Spleen (tissue), 11 donors: Measurements from ENCODE around the gene PLEKHH1. TPM values are rescaled to one million over a fixed set of nuclear protein-coding genes. Genes with fewer than 3 reads are reported as not detected.
"Not testable (repeated sequence)": the region's sequence is repeated elsewhere in the genome, so short reads cannot be mapped to it uniquely, and the experiment has no call there.

Experiments
- DNase-seq: peaks from one replicate; pipeline ENCODE4 v3.0.0-alpha.2; 2020
- H3K27ac ChIP-seq, 8 donors: fragments of 200-600 bp; sonication (generic) in 7 of 8; 1 replicate in 4 of 8; 2 replicates in 4 of 8; pipeline versions ENCODE4 v1.5.0 to v1.8.0; 2016 to 2021; ENCODE audit warnings: inconsistent platforms in 4 of 8, mild to moderate bottlenecking in 4 of 8, moderate library complexity in 1 of 8
- H3K27me3 ChIP-seq, 7 donors: fragments of 200-600 bp; sonication (generic) in 6 of 7; replicated peaks in 1 of 7; 1 replicate in 4 of 7; 2 replicates in 3 of 7; pipeline versions ENCODE4 v1.5.0 to v1.8.0; 2016 to 2021; ENCODE audit warnings: inconsistent platforms in 3 of 7, mild to moderate bottlenecking in 1 of 7
- H3K36me3 ChIP-seq, 6 donors: fragments of 200-600 bp; sonication (generic) in 5 of 6; 1 replicate in 4 of 6; 2 replicates in 2 of 6; pipeline versions ENCODE4 v1.5.0 to v1.8.0; 2016 to 2021; ENCODE audit warnings: inconsistent platforms in 2 of 6
- H3K4me1 ChIP-seq, 6 donors: fragments of 200-600 bp; sonication (generic) in 5 of 6; 1 replicate in 3 of 6; 2 replicates in 3 of 6; pipeline versions ENCODE4 v1.5.0 to v1.8.0; 2016 to 2021; ENCODE audit warnings: inconsistent platforms in 3 of 6
- H3K4me3 ChIP-seq, 8 donors: fragments of 200-600 bp; sonication (generic) in 7 of 8; 1 replicate in 4 of 8; 2 replicates in 4 of 8; pipeline versions ENCODE4 v1.5.0 to v1.8.0; 2016 to 2021; ENCODE audit warnings: inconsistent platforms in 4 of 8, mild to moderate bottlenecking in 4 of 8, moderate library complexity in 2 of 8
- H3K9me3 ChIP-seq, 8 donors: fragments of 200-600 bp; sonication (generic) in 7 of 8; 1 replicate in 4 of 8; 2 replicates in 4 of 8; pipeline versions ENCODE4 v1.5.0 to v1.8.0; 2016 to 2021; ENCODE audit warnings: inconsistent platforms in 4 of 8
- POLR2A ChIP-seq, 3 donors: fragments of 450-650 bp; IDR thresholded peaks; one replicate each; pipeline ENCODE4 v1.5.1; 2017; ENCODE audit warnings: antibody characterized with exemption in 3 of 3, mild to moderate bottlenecking in 1 of 3
- POLR2AphosphoS5 ChIP-seq, 3 donors: sonication (generic); formaldehyde crosslinking; IDR thresholded peaks; one replicate each; pipeline ENCODE4 v1.5.1; 2017; ENCODE audit warnings: antibody characterized with exemption in 3 of 3
- WGBS, 5 donors: extraction: QIAGEN DNeasy Blood & Tissue Kit in 3 of 5; methylation state at CpG; one replicate each; pipeline versions ENCODE4 v1.1.5 to v1.1.7; 2013 to 2018; 5-methylcytosine and 5-hydroxymethylcytosine counted together
- intact Hi-C: fragments of 100-400 bp; cut with DNase I; formaldehyde crosslinking; loops from one replicate; pipeline ENCODE4 v1.15.0; 2023; ENCODE audit warnings: low total_unique reads
- polyA plus RNA-seq, 3 donors: library from polyadenylated mRNA; stranded (reverse); fragments of 200-250 nt; gene quantifications; one replicate each; pipeline ENCODE4 v1.2.1, GENCODE V29; 2013
- total RNA-seq, 7 donors: library from RNA; depleted of rRNA in 3 of 7; stranded (reverse); fragments of >200 nt in 3 of 7; fragmentation: NEBNext Ultra II Directional in 4 of 7; extraction: Animal tissue kit (Norgen Biotek cat#: 25700) in 4 of 7; gene quantifications; one replicate each; pipeline versions ENCODE4 v1.1.0 to v1.2.1, GENCODE V29; 2016 to 2021
- TF ChIP-seq, protein P1 (sequence below), 11 experiments: fragments of 200-600 bp in 7 of 11; fragments of 450-650 bp in 4 of 11; sonication (generic) in 4 of 11; IDR thresholded peaks in 8 of 11; conservative IDR thresholded peaks in 3 of 11; 1 replicate in 7 of 11; 2 replicates in 4 of 11; pipeline versions ENCODE4 v1.4.0 to v1.8.0; 2016 to 2021; ENCODE audit warnings: antibody characterized with exemption in 11 of 11, inconsistent platforms in 4 of 11, mild to moderate bottlenecking in 1 of 11
- donor health status: healthy with polysubstance abuse.
- donor health status: DM: no; HTN: no; CAD: no; lungs with moderate emphysema.
- donor health status: DM: no; HTN: no; CAD: no.
- donor health status: Bipolar disorder and iron deficiency.
- donor health status: healthy.
- donor health status: DM: no; HTN: no; CAD: no.
- donor health status: DM: yes; HTN: yes; CAD: no.

Gene PLEKHH1
- total and polyA plus RNA-seq, 10 donors = 0.56 to 7.1 (median 4.1) TPM

DNA sequence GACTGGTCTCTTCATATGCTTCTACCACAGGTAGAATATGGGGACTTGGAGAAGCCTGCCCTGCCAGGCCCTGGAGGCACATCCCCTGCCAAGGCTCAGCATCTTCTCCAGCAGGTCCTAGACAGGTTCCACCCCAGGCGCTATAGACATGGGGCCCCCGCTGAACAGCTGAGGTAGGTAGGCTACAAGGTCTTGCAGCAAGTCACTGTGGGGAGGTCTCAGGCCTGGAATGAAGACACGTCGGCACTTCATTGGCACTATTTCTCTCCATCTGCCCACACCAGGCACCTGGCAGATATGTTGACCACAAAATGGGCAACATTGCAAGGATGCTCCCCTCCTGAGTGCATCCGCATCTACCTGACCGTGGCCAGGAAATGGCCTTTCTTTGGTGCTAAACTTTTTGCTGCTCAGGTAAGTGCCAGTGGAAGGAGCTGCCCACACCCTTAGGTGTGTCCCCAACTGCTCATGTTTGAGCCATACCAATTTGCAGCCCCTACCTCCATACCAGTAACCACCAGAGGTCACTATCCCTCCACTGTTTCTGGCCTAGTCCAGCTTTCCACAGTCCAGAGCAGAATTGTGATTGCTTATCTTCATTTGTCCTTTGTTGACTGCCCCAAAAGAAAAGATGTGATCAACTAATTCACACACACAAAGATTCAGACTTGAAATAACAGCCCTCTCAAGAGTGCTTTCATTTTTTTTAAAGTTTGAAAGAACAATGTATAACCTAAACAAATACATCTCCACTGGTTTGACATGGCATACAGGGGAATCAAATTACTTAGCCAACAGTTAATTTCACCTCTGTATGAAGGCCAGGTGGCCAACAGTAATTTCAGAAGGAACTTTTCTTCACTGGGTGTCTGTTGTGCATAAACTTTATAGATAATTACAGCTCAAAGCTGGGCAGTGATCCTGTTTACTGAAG lies 50.9 kb downstream of the PLEKHH1 start:
- WGBS, 5 donors = 89 to 97% (median 93%) methylated on average over 4 to 6 of the region's 6 CpGs
- DNase-seq = peak; percentile 55
- H3K27me3 ChIP-seq = no peaks in the 10 kb centered on the region
- H3K4me1 ChIP-seq = no peaks in the 10 kb centered on the region
- peaks cover 0 to 43% (median 12%) of the 10 kb centered on the region in 6 donors for H3K36me3 ChIP-seq
- no peak overlapping the region for H3K4me3 ChIP-seq
- no peaks in the 10 kb centered on the region for H3K9me3 ChIP-seq
- intact Hi-C loops = loop anchor here (10.0 kb wide), 1 partner anchor 81 kb away; no protein-coding TSS in a partner anchor
- no peak overlapping the region for H3K27ac ChIP-seq
- TF ChIP-seq POLR2A (IDR thresholded peaks at IDR 0.05) (no peak), POLR2AphosphoS5 (IDR thresholded peaks at IDR 0.05) (no peak)
- TF ChIP-seq, protein P1, sequence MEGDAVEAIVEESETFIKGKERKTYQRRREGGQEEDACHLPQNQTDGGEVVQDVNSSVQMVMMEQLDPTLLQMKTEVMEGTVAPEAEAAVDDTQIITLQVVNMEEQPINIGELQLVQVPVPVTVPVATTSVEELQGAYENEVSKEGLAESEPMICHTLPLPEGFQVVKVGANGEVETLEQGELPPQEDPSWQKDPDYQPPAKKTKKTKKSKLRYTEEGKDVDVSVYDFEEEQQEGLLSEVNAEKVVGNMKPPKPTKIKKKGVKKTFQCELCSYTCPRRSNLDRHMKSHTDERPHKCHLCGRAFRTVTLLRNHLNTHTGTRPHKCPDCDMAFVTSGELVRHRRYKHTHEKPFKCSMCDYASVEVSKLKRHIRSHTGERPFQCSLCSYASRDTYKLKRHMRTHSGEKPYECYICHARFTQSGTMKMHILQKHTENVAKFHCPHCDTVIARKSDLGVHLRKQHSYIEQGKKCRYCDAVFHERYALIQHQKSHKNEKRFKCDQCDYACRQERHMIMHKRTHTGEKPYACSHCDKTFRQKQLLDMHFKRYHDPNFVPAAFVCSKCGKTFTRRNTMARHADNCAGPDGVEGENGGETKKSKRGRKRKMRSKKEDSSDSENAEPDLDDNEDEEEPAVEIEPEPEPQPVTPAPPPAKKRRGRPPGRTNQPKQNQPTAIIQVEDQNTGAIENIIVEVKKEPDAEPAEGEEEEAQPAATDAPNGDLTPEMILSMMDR (IDR thresholded peaks at IDR 0.05 in 8 of 11, conservative IDR thresholded peaks at IDR 0.05 in 3 of 11) = peak; percentile 56 to 80 (median 70)

GRCh38 chr14:67584978-67585377 lies 51.9 kb downstream of the PLEKHH1 start:
- no peaks in the 10 kb centered on the region for H3K9me3 ChIP-seq
- no peak overlapping the region for H3K27ac ChIP-seq
- no peak for DNase-seq
- H3K36me3 ChIP-seq = peaks cover 0 to 53% (median 19%) of the 10 kb centered on the region in 6 donors
- no peaks in the 10 kb centered on the region for H3K4me1 ChIP-seq
- intact Hi-C loops = loop anchor here (10.0 kb wide), 1 partner anchor 80 kb away; no protein-coding TSS in a partner anchor
- H3K27me3 ChIP-seq = no peaks in the 10 kb centered on the region
- no peak overlapping the region for H3K4me3 ChIP-seq
- TF ChIP-seq POLR2A (IDR thresholded peaks at IDR 0.05) (no peak), POLR2AphosphoS5 (IDR thresholded peaks at IDR 0.05) (no peak)
- TF ChIP-seq, protein P1 (IDR thresholded peaks at IDR 0.05 in 8 of 11, conservative IDR thresholded peaks at IDR 0.05 in 3 of 11) = no peak
- WGBS, 5 donors = 87 to 97% (median 95%) methylated on average over 3 of the region's 3 CpGs

DNA sequence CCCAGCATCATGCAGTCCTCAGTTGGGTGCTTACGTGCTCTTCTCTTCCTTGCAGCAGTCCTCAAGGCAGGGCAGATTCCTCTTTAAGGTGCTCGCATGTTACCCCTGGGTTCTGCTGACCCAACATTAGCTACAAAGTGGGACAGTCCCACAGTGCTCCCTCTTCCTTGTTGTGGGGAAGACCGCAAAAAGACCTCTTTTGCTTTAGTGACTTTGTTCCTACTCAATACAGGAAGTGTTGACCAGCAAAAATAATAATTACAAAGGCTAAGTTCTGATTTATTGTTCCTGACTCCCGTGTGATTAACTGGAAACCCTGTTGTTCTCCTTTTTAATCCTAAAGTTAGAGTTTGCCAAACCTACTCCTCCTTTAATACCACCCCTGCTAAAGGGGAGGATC lies 53.3 kb downstream of the PLEKHH1 start:
- WGBS, 5 donors = 54 to 70% (median 65%) methylated on average over 4 of the region's 4 CpGs
- H3K27ac ChIP-seq = peak overlapping the region in 1 of 8 donors; percentile 21
- no peaks in the 10 kb centered on the region for H3K27me3 ChIP-seq
- intact Hi-C loops = loop anchor here (10.0 kb wide), 1 partner anchor 78 kb away; no protein-coding TSS in a partner anchor
- DNase-seq = peak; percentile 14
- H3K4me3 ChIP-seq = no peak overlapping the region
- TF ChIP-seq, protein P1 (IDR thresholded peaks at IDR 0.05 in 8 of 11, conservative IDR thresholded peaks at IDR 0.05 in 3 of 11) = no peak
- no peak for TF ChIP-seq POLR2AphosphoS5 (IDR thresholded peaks at IDR 0.05)
- no peak for TF ChIP-seq POLR2A (IDR thresholded peaks at IDR 0.05)
- H3K4me1 ChIP-seq = no peaks in the 10 kb centered on the region
- H3K36me3 ChIP-seq = peaks cover 0 to 60% (median 30%) of the 10 kb centered on the region in 6 donors
- no peaks in the 10 kb centered on the region for H3K9me3 ChIP-seq

- no peaks in the 10 kb centered on the region for H3K27me3 ChIP-seq
- TF ChIP-seq POLR2A (IDR thresholded peaks at IDR 0.05) = no peak
- TF ChIP-seq, protein P1 (IDR thresholded peaks at IDR 0.05 in 8 of 11, conservative IDR thresholded peaks at IDR 0.05 in 3 of 11) = no peak
- DNase-seq = no peak
- intact Hi-C loops = loop anchor here (10.0 kb wide), 1 partner anchor 76 kb away; no protein-coding TSS in a partner anchor
- no peaks in the 10 kb centered on the region for H3K9me3 ChIP-seq
- H3K4me1 ChIP-seq = no peaks in the 10 kb centered on the region
- peaks cover 0 to 89% (median 55%) of the 10 kb centered on the region in 6 donors for H3K36me3 ChIP-seq
- H3K27ac ChIP-seq = no peak overlapping the region
- WGBS, 5 donors = 42 to 96% (median 89%) methylated on average over 2 of the region's 2 CpGs
- H3K4me3 ChIP-seq = no peak overlapping the region
Observed at GRCh38 chr14:67589204-67589770, 56.2 kb downstream of the PLEKHH1 start.

GRCh38 chr14:67593650-67594049 lies 60.6 kb downstream of the PLEKHH1 start:
- H3K9me3 ChIP-seq, H3K4me3 ChIP-seq, H3K27ac ChIP-seq, intact Hi-C loops, H3K27me3 ChIP-seq, DNase-seq: not testable (repeated sequence)
- Histone ChIP-seq H3K36me3 (peaks cover 0 to 72% (median 46%) of the 10 kb centered on the region in 6 donors), H3K4me1 (peaks cover 0 to 21% (median 7%) of the 10 kb centered on the region in 6 donors)
- WGBS, 5 donors = 0 to 50% (median 0%) methylated on average over 1 of the region's 1 CpG
